Hepatocyte (in vitro differentiated cells): ENCODE results near the gene RALGAPB. TPM values are rescaled to one million over a fixed set of nuclear protein-coding genes. Genes with fewer than 3 reads are reported as not detected.

Experiments used
- DNase-seq: peaks from one replicate; pipeline ENCODE4 v3.0.0-alpha.2; 2016; ENCODE audit warnings: low spot score
- H2AFZ ChIP-seq: fragments of 200-600 bp; sonication (generic); 2 replicates; pipeline ENCODE4 v1.6.0; 2016; ENCODE audit warnings: antibody characterized with exemption, mild to moderate bottlenecking
- H3K27ac ChIP-seq: fragments of 200-600 bp; sonication (generic); 2 replicates; pipeline ENCODE4 v1.5.1; 2016; ENCODE audit warnings: mild to moderate bottlenecking
- H3K27me3 ChIP-seq: fragments of 200-600 bp; sonication (generic); 2 replicates; pipeline ENCODE4 v1.6.1; 2016
- H3K36me3 ChIP-seq: fragments of 200-600 bp; sonication (generic); replicated peaks from 2 replicates; pipeline ENCODE4 v1.5.1; 2016; ENCODE audit warnings: low read depth; ENCODE audit not compliant: insufficient read depth
- H3K4me1 ChIP-seq: fragments of 200-600 bp; sonication (generic); 2 replicates; pipeline ENCODE4 v1.5.1; 2016; ENCODE audit warnings: mild to moderate bottlenecking, moderate library complexity; ENCODE audit not compliant: insufficient read depth
- H3K4me2 ChIP-seq: fragments of 200-600 bp; sonication (generic); 2 replicates; pipeline ENCODE4 v1.6.0; 2016
- H3K4me3 ChIP-seq: fragments of 200-600 bp; sonication (generic); 2 replicates; pipeline ENCODE4 v1.5.1; 2016; ENCODE audit warnings: mild to moderate bottlenecking
- H3K79me2 ChIP-seq: fragments of 200-600 bp; sonication (generic); 2 replicates; pipeline ENCODE4 v1.6.0; 2017; ENCODE audit warnings: mild to moderate bottlenecking
- H3K9me2 ChIP-seq: fragments of 200-600 bp; sonication (generic); replicated peaks from 2 replicates; pipeline ENCODE4 v1.6.0; 2017; ENCODE audit warnings: mild to moderate bottlenecking; ENCODE audit not compliant: insufficient read depth
- H3K9me3 ChIP-seq: fragments of 200-600 bp; sonication (generic); 2 replicates; pipeline ENCODE4 v1.5.1; 2016; ENCODE audit warnings: low read depth, mild to moderate bottlenecking
- H4K20me1 ChIP-seq: fragments of 200-600 bp; sonication (generic); 2 replicates; pipeline ENCODE4 v1.6.0; 2016; ENCODE audit warnings: mild to moderate bottlenecking; ENCODE audit not compliant: insufficient read depth, poor library complexity, severe bottlenecking
- EZH2 ChIP-seq: fragments of 200-600 bp; sonication (generic); IDR thresholded peaks from 2 replicates; pipeline ENCODE4 v1.6.1; 2016; ENCODE audit warnings: antibody characterized with exemption, mild to moderate bottlenecking, borderline replicate concordance
- EZH2phosphoT487 ChIP-seq: fragments of 200-600 bp; sonication (generic); IDR thresholded peaks from one replicate; pipeline ENCODE4 v1.6.1; 2018; ENCODE audit warnings: antibody characterized with exemption, mild to moderate bottlenecking, low read depth, moderate library complexity; ENCODE audit not compliant: unreplicated experiment, severe bottlenecking
- WGBS: methylation state at CpG from one replicate; pipeline ENCODE4 v1.1.6; 2016; ENCODE audit warnings: low lambda C conversion rate; ENCODE audit errors: missing lambda C conversion rate; 5-methylcytosine and 5-hydroxymethylcytosine counted together
- polyA plus RNA-seq: library from polyadenylated mRNA; unstranded; fragments of >200 nt; fragmentation: Nextera tagmentation; extraction: Ambion mirVana; gene quantifications from 2 replicates; pipeline ENCODE4 v1.2.1, GENCODE V29; 2016
- total RNA-seq: library from RNA; depleted of rRNA; stranded (reverse); fragments of >200 nt; gene quantifications from 2 replicates; pipeline ENCODE4 v1.2.3, GENCODE V29; 2014
- TF ChIP-seq, protein P1 (sequence below): fragments of 200-600 bp; sonication (generic); IDR thresholded peaks from 2 replicates; pipeline ENCODE4 v1.5.1; 2016; ENCODE audit warnings: antibody characterized with exemption, mild to moderate bottlenecking; ENCODE audit not compliant: poor library complexity

The RALGAPB gene
- total and polyA plus RNA-seq, 2 experiments from 2014 or later: 7.7 to 31.8 TPM

DNA sequence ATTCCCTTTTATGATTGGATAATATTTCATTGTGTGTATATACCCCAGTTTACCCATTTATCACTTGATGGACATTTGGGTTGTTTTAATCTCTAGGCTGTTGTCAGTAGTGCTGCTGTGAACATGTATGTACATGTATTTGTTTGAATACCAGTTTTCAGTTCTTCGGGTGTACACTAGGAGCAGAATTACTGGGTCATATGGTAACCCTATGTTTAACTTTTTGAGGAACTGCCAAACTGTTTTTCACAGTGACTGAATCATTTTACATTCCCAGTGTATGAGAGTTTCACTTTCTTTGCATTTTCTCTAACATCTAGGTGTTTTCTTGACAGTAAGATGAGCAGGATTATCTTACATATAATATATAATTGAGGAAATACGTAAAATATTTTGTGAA, 63.7 kb downstream of the RALGAPB start:
- 96% methylated on average over 2 of the region's 2 CpGs for WGBS
- Histone ChIP-seq H3K4me1 (no peaks in the 10 kb centered on the region), H3K79me2 (no peaks in the 10 kb centered on the region), H3K4me3 (no peak overlapping the region), H3K9me3 (no peaks in the 10 kb centered on the region), H4K20me1 (no peaks in the 10 kb centered on the region), H3K27ac (no peak overlapping the region), H3K27me3 (no peaks in the 10 kb centered on the region), H3K36me3 (peaks cover 2% of the 10 kb centered on the region), H3K9me2 (no peaks in the 10 kb centered on the region), H2AFZ (no peak overlapping the region), H3K4me2 (no peak overlapping the region)
- TF ChIP-seq, protein P1, sequence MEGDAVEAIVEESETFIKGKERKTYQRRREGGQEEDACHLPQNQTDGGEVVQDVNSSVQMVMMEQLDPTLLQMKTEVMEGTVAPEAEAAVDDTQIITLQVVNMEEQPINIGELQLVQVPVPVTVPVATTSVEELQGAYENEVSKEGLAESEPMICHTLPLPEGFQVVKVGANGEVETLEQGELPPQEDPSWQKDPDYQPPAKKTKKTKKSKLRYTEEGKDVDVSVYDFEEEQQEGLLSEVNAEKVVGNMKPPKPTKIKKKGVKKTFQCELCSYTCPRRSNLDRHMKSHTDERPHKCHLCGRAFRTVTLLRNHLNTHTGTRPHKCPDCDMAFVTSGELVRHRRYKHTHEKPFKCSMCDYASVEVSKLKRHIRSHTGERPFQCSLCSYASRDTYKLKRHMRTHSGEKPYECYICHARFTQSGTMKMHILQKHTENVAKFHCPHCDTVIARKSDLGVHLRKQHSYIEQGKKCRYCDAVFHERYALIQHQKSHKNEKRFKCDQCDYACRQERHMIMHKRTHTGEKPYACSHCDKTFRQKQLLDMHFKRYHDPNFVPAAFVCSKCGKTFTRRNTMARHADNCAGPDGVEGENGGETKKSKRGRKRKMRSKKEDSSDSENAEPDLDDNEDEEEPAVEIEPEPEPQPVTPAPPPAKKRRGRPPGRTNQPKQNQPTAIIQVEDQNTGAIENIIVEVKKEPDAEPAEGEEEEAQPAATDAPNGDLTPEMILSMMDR: no peak
- TF ChIP-seq EZH2 (no peak), EZH2phosphoT487 (no peak)
- no peak for DNase-seq

DNA sequence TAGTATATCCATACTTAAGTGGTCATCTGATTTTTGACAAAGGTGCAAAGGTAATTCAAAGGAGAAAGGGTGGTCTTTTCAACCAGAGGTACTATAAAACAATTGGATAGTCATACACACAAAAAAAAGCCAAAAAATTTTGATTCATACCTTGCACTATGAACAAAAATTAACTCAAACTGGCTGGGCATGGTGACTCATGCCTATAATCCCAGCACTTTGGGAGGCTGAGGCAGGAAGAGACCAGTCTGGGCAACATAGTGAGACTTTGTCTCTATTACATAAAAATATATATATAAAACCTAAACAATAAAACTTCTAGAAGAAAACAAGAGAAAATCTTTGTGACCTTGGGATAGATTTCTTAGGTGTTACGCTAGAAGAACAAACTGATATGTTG, 64.5 kb downstream of the RALGAPB start:
- no peak overlapping the region for H3K27ac ChIP-seq
- no peaks in the 10 kb centered on the region for H4K20me1 ChIP-seq
- no peaks in the 10 kb centered on the region for H3K9me3 ChIP-seq
- 96% methylated on average over 1 of the region's 1 CpG for WGBS
- H3K9me2 ChIP-seq: no peaks in the 10 kb centered on the region
- H3K27me3 ChIP-seq: no peaks in the 10 kb centered on the region
- no peak overlapping the region for H3K4me3 ChIP-seq
- H3K36me3 ChIP-seq: peaks cover 6% of the 10 kb centered on the region
- H3K4me2 ChIP-seq: no peak overlapping the region
- H2AFZ ChIP-seq: no peak overlapping the region
- no peak for TF ChIP-seq EZH2phosphoT487
- no peak for TF ChIP-seq EZH2
- TF ChIP-seq, protein P1: no peak
- no peaks in the 10 kb centered on the region for H3K4me1 ChIP-seq
- no peaks in the 10 kb centered on the region for H3K79me2 ChIP-seq
- no peak for DNase-seq

DNA sequence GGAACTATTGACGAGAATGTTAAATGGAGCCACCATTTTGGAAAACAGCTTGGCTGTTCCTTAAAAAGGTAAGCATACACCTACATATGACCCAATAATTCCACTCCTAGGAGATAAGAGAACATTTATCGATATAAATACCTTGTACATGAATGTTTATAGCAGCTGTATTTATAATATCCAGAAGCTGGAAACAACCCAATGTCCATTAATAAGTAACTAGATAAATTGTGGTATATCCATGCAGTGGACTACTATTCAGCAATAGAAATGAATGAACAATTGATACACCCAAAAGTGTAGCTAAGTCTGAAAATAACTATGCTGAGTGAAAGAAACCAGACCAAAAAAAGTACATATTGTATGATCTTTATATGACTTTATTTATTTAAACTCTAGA, 66.1 kb downstream of the RALGAPB start:
- Histone ChIP-seq H3K4me1 (no peaks in the 10 kb centered on the region), H3K9me3 (no peaks in the 10 kb centered on the region), H4K20me1 (no peaks in the 10 kb centered on the region), H2AFZ (no peak overlapping the region), H3K27me3 (no peaks in the 10 kb centered on the region), H3K4me2 (no peak overlapping the region), H3K9me2 (no peaks in the 10 kb centered on the region), H3K36me3 (peaks cover 6% of the 10 kb centered on the region), H3K4me3 (no peak overlapping the region), H3K27ac (no peak overlapping the region), H3K79me2 (no peaks in the 10 kb centered on the region)
- WGBS: 100% methylated on average over 2 of the region's 2 CpGs
- DNase-seq: no peak
- TF ChIP-seq, protein P1: no peak
- no peak for TF ChIP-seq EZH2
- no peak for TF ChIP-seq EZH2phosphoT487
